HepG2 (cell line): ENCODE results near the gene SEZ6. TPM values are rescaled to one million over a fixed set of nuclear protein-coding genes. Genes with fewer than 3 reads are reported as not detected.

Experiments used
- ATAC-seq: fragments of 200-7000 bp; cut with Tn5 transposase; 3 replicates; pipeline ENCODE4 v1.9.1; 2020; ENCODE audit warnings: mild to moderate bottlenecking, moderate library complexity
- BruUV-seq: library from RNA; stranded (reverse); fragments of 400-500 nt; replicated peaks from 2 replicates; lab custom pipeline; 2021; lab: Mats Ljungman, UMichigan
- CTCF ChIA-PET: fragments of 300-600 bp; formaldehyde crosslinking; extraction: SDS; loops from one replicate; lab custom pipeline; 2021; ENCODE audit warnings: low total read pairs, inconsistent platforms, low intra/inter-chr PET ratio; lab: Yijun Ruan, JAX
- POLR2A ChIA-PET: fragments of 350-600 bp; sonication (Branson Sonifier 250); formaldehyde crosslinking; loops from one replicate; lab custom pipeline; 2020; ENCODE audit warnings: antibody characterized with exemption, inconsistent platforms; lab: Yijun Ruan, JAX
- DNase-seq: peaks from one replicate; pipeline ENCODE4 v3.0.0-alpha.2; 2015; ENCODE audit warnings: low spot score
- FAIRE-seq: peaks from 3 replicates; lab custom pipeline; 2011; peaks lifted over from hg19 to GRCh38; lab: Jason Lieb, UNC
- H2AFZ ChIP-seq: one replicate; pipeline ENCODE4 v1.6.1; 2011; ENCODE audit warnings: low read length, inconsistent platforms
- H3K27ac ChIP-seq: fragments of 300-600 bp; 3 replicates; pipeline ENCODE4 v1.8.0; 2011; ENCODE audit warnings: mixed run types, mild to moderate bottlenecking, mixed read lengths, low read length, inconsistent platforms; ENCODE audit not compliant: insufficient read depth; ENCODE audit errors: extremely low read length
- H3K27me3 ChIP-seq, 2 experiments: fragments of 200-600 bp in 1 of 2; 2 replicates in 1 of 2; 3 replicates in 1 of 2; pipeline versions ENCODE4 v1.6.0 to v1.8.0; 2011; ENCODE audit warnings: low read length in 2 of 2, mild to moderate bottlenecking in 2 of 2, moderate library complexity in 2 of 2, inconsistent platforms in 1 of 2; ENCODE audit not compliant: insufficient read depth in 2 of 2, control insufficient read depth in 1 of 2
- H3K36me3 ChIP-seq, 2 experiments: fragments of 200-600 bp in 1 of 2; replicated peaks in 1 of 2; 2 replicates in 1 of 2; 3 replicates in 1 of 2; pipeline versions ENCODE4 v1.5.1 to v1.8.0; 2011; ENCODE audit warnings: low read length in 2 of 2, inconsistent platforms in 1 of 2; ENCODE audit not compliant: insufficient read depth in 2 of 2, control insufficient read depth in 1 of 2
- H3K4me1 ChIP-seq: 2 replicates; pipeline ENCODE4 v1.5.1; 2012; ENCODE audit warnings: low read length, inconsistent platforms; ENCODE audit not compliant: insufficient read depth
- H3K4me2 ChIP-seq: 2 replicates; pipeline ENCODE4 v1.6.0; 2011; ENCODE audit warnings: low read depth, low read length, inconsistent platforms
- H3K4me3 ChIP-seq, 3 experiments: fragments of 200-600 bp in 1 of 3; sonication (generic), shearing (Covaris generic) in 1 of 3; replicated peaks in 1 of 3; 2 replicates each; pipeline ENCODE4 v1.5.1; 2011 to 2016; ENCODE audit warnings: low read length in 3 of 3, inconsistent platforms in 2 of 3, low read depth in 2 of 3, mild to moderate bottlenecking in 2 of 3, control low read depth in 1 of 3, mixed read lengths in 1 of 3; ENCODE audit not compliant: insufficient read depth in 1 of 3
- H3K79me2 ChIP-seq: one replicate; pipeline ENCODE4 v1.6.1; 2011; ENCODE audit warnings: low read length, inconsistent platforms; ENCODE audit not compliant: insufficient read depth
- H3K9ac ChIP-seq: 2 replicates; pipeline ENCODE4 v1.6.0; 2011; ENCODE audit warnings: mild to moderate bottlenecking, low read depth, low read length, inconsistent platforms; ENCODE audit not compliant: insufficient read depth
- H3K9me3 ChIP-seq: 2 replicates; pipeline ENCODE4 v1.5.1; 2012; ENCODE audit warnings: mild to moderate bottlenecking, low read length
- H4K20me1 ChIP-seq: 2 replicates; pipeline ENCODE4 v1.6.0; 2011; ENCODE audit warnings: inconsistent platforms, mild to moderate bottlenecking, low read length, moderate library complexity; ENCODE audit not compliant: insufficient read depth
- FOXK2 ChIP-seq: fragments of 450-650 bp; IDR thresholded peaks from 2 replicates; pipeline ENCODE4 v1.6.1; 2016
- HNF4G ChIP-seq, 2 experiments: sonication (generic) in 1 of 2; formaldehyde crosslinking in 1 of 2; IDR thresholded peaks; 2 replicates each; pipeline versions ENCODE4 v1.4.0 to v1.6.1; 2011 to 2020; ENCODE audit warnings: borderline replicate concordance in 2 of 2, low read depth in 2 of 2, mild to moderate bottlenecking in 2 of 2, low read length in 1 of 2, missing genetic modification reagents in 1 of 2, moderate library complexity in 1 of 2
- KDM3A ChIP-seq: IDR thresholded peaks from 2 replicates; pipeline ENCODE4 v1.6.1; 2018; ENCODE audit warnings: low read depth, missing compliant biosample characterization
- RAD21 ChIP-seq: fragments of 450-650 bp; formaldehyde crosslinking; IDR thresholded peaks from 2 replicates; pipeline ENCODE4 v1.5.0; 2020; ENCODE audit warnings: mild to moderate bottlenecking
- REPIN1 ChIP-seq: sonication (generic); formaldehyde crosslinking; IDR thresholded peaks from 2 replicates; pipeline ENCODE4 v1.8.0; 2022; ENCODE audit warnings: missing genetic modification reagents, low read depth, mild to moderate bottlenecking, borderline replicate concordance
- THRA ChIP-seq: sonication (generic); formaldehyde crosslinking; IDR thresholded peaks from 2 replicates; pipeline ENCODE4 v1.4.0; 2020; ENCODE audit warnings: missing genetic modification reagents, borderline replicate concordance
- ZKSCAN1 ChIP-seq: fragments of 150-350 bp; IDR thresholded peaks from 2 replicates; pipeline ENCODE4 v1.6.1; 2014; ENCODE audit warnings: low read length
- ZNF20 ChIP-seq: sonication (generic); formaldehyde crosslinking; IDR thresholded peaks from 2 replicates; pipeline ENCODE4 v1.4.0; 2020; ENCODE audit warnings: mild to moderate bottlenecking, moderate library complexity, missing genetic modification reagents
- ZNF431 ChIP-seq: sonication (generic); formaldehyde crosslinking; IDR thresholded peaks from 2 replicates; pipeline ENCODE4 v1.9.0; 2022; ENCODE audit warnings: missing genetic modification reagents, low read depth, mild to moderate bottlenecking, borderline replicate concordance
- ZNF605 ChIP-seq: sonication (generic); formaldehyde crosslinking; IDR thresholded peaks from 2 replicates; pipeline ENCODE4 v1.8.0; 2022; ENCODE audit warnings: mild to moderate bottlenecking, missing genetic modification reagents
- ZNF687 ChIP-seq: sonication (generic); formaldehyde crosslinking; IDR thresholded peaks from 2 replicates; pipeline ENCODE4 v1.5.1; 2020; ENCODE audit warnings: mild to moderate bottlenecking, missing genetic modification reagents, moderate library complexity
- ZNF790 ChIP-seq: sonication (generic); formaldehyde crosslinking; IDR thresholded peaks from 2 replicates; pipeline ENCODE4 v1.8.0; 2022; ENCODE audit warnings: missing genetic modification reagents, mild to moderate bottlenecking, borderline replicate concordance
- WGBS: methylation state at CpG from one replicate; pipeline ENCODE4 v1.1.6; 2017; ENCODE audit warnings: low lambda C conversion rate; 5-methylcytosine and 5-hydroxymethylcytosine counted together
- in situ Hi-C: cut with HindIII; loops from 2 replicates; pipeline ENCODE4 v1.10.0; 2017; ENCODE audit warnings: low pct_unique_long_range_greater_than_20kb; ENCODE audit not compliant: extremely low pct_ligation_motif_present
- intact Hi-C: fragments of 100-400 bp; cut with micrococcal nuclease; formaldehyde crosslinking; loops from one replicate; pipeline ENCODE4 v1.10.0; 2022; ENCODE audit not compliant: unreplicated experiment
- polyA plus RNA-seq, 8 experiments: library from polyadenylated mRNA; depleted of rRNA in 3 of 8; stranded (reverse) in 7 of 8; unstranded in 1 of 8; fragments of >200 nt; fragmentation: Illumina TruSeq in 4 of 8; extraction: Trizol in 4 of 8; gene quantifications; 2 replicates each; pipeline versions ENCODE4 v1.2.1 to v1.2.3, GENCODE V29; 2011 to 2016; ENCODE audit warnings: low read depth in 4 of 8, missing spikeins in 1 of 8, mixed read lengths in 1 of 8; ENCODE audit not compliant: insufficient read depth in 1 of 8
- total RNA-seq, 5 experiments: library from RNA; depleted of rRNA; stranded (reverse); fragments of >200 nt; fragmentation: Illumina TruSeq; extraction: Trizol; gene quantifications; 2 replicates each; pipeline ENCODE4 v1.2.3, GENCODE V29; 2016; ENCODE audit warnings: low read depth in 1 of 5
- TF ChIP-seq, protein P1 (sequence below): sonication (generic); formaldehyde crosslinking; IDR thresholded peaks from 2 replicates; pipeline ENCODE4 v1.5.0; 2020; ENCODE audit warnings: missing genetic modification reagents, mild to moderate bottlenecking, borderline replicate concordance
- TF ChIP-seq, protein P2 (sequence below): sonication (generic); formaldehyde crosslinking; conservative IDR thresholded peaks from 2 replicates; pipeline ENCODE4 v1.4.0; 2020; ENCODE audit warnings: missing genetic modification reagents

Gene SEZ6
- total and polyA plus RNA-seq, 2 of the 13 experiments (the other 11 are each of a cell fraction or from before 2014, with no cell fraction given), result not detected

DNA sequence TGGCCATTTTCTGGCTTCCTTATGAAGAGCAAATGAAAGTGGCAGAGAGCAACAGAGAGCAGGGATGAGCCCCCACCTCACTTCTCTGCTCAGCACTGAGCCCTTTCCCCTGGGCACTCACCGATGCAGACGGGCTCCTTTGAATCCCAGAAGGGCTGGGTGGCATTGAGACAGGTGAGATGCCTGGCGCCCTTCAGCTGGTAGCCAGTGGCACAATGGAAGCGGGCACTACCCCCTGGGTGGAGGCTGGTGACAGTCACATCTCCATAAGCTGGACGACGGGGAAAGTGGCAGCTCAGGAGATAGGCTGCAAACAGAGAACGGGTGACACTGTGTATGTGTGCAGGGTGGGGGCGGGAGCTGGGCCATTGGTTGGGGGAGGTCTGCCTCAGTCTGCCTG is 42.0 kb downstream of the SEZ6 start (continued):
- TF ChIP-seq THRA (CRISPR knock-in tag), result no peak
- no peak for TF ChIP-seq RAD21 (CRISPR knock-in tag)
- no peak for TF ChIP-seq ZNF20 (CRISPR knock-in tag)
- TF ChIP-seq, all 625 proteins: peak for 0

DNA sequence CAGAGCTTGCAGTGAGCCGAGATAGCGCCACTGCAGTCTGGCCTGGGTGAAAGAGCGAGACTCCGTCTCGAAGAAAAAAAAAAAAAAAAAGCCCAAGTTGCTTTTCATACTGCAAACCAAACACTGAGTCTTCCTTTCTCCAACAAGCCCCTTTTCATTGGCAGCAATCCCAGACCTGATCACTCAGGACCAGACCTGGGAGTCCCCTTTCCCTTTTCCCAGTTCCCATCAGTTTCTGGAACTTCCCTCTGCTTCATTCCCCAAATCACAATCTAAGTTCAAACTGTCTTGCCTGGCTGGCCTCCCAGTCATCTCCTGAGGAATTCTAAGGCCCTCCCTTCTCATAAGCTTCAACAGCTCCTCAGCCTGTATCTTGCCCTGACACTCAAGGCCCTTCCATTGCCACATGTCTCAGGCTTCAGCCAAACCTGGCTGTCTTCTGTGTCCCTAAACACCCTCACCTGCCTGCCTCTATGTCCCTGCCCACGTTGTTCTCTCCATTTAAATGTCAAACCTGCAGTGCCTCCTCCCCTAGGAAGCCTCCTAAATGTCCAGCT is 42.7 kb downstream of the SEZ6 start:
- in situ Hi-C loops, result no loop called here
- POLR2A ChIA-PET, result interaction anchor here (1.2 to 3.9 kb wide), 2 partner anchors 11 to 154 kb away, joined by 3 to 25 read pairs; partner anchors contain the start of gene PHF12
- TF ChIP-seq, protein P1, sequence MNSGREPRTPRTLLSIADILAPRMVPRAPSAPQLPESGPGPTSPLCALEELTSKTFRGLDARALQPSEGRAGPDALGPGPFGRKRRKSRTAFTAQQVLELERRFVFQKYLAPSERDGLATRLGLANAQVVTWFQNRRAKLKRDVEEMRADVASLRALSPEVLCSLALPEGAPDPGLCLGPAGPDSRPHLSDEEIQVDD (CRISPR knock-in tag), result no peak
- TF ChIP-seq ZNF605 (CRISPR knock-in tag) (no peak), KDM3A (no peak), HNF4G (IDR thresholded peaks at IDR 0.05; ENCODE audit: borderline replicate concordance, low read depth, low read length) (no peak), HNF4G (CRISPR knock-in tag; IDR thresholded peaks at IDR 0.05; ENCODE audit: borderline replicate concordance, low read depth) (no peak), ZNF431 (no peak), REPIN1 (no peak), FOXK2 (no peak), ZKSCAN1 (no peak), ZNF790 (CRISPR knock-in tag) (no peak), ZNF687 (CRISPR knock-in tag) (no peak)
- TF ChIP-seq, protein P2, sequence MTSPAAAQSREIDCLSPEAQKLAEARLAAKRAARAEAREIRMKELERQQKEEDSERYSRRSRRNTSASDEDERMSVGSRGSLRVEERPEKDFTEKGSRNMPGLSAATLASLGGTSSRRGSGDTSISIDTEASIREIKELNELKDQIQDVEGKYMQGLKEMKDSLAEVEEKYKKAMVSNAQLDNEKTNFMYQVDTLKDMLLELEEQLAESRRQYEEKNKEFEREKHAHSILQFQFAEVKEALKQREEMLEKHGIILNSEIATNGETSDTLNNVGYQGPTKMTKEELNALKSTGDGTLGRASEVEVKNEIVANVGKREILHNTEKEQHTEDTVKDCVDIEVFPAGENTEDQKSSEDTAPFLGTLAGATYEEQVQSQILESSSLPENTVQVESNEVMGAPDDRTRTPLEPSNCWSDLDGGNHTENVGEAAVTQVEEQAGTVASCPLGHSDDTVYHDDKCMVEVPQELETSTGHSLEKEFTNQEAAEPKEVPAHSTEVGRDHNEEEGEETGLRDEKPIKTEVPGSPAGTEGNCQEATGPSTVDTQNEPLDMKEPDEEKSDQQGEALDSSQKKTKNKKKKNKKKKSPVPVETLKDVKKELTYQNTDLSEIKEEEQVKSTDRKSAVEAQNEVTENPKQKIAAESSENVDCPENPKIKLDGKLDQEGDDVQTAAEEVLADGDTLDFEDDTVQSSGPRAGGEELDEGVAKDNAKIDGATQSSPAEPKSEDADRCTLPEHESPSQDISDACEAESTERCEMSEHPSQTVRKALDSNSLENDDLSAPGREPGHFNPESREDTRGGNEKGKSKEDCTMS (CRISPR knock-in tag), result no peak

More for the DNA sequence above, 42.7 kb downstream of the SEZ6 start:
- no peak overlapping the region for H2AFZ ChIP-seq
- CTCF ChIA-PET, result no interaction called here
- H4K20me1 ChIP-seq, result no peaks in the 10 kb centered on the region
- no peaks in the 10 kb centered on the region for H3K36me3 ChIP-seq
- DNase-seq (no peak), ATAC-seq (no peak), FAIRE-seq (no peak)
- 19% methylated on average over 6 of the region's 6 CpGs for WGBS
- peaks cover 26% of the 10 kb centered on the region for H3K4me1 ChIP-seq
- no peak overlapping the region for H3K9ac ChIP-seq
- no peaks in the 10 kb centered on the region for H3K79me2 ChIP-seq
- no peak overlapping the region for H3K4me2 ChIP-seq
- H3K27me3 ChIP-seq, result peaks cover 2 to 40% of the 10 kb centered on the region in 2 experiments; a peak in 4 of 5 replicates
- no peak overlapping the region for H3K27ac ChIP-seq
- no peak overlapping the region for H3K4me3 ChIP-seq
- BruUV-seq, result no TSS peak
- H3K9me3 ChIP-seq, result no peaks in the 10 kb centered on the region
- intact Hi-C loops, result loop anchor here (10.0 kb wide), 2 partner anchors 52 to 112 kb away; no protein-coding TSS in a partner anchor
